GM06990 (cell line): ENCODE measurements around the gene ADGRG1.
A peak's percentile ranks its signal among the peaks of the same experiment; 100 is the strongest.
"Not testable (repeated sequence)": the region's sequence is repeated elsewhere in the genome, so short reads cannot be mapped to it uniquely, and the experiment has no call there.

ENCODE experiments used
- DNase-seq: peaks from one replicate; pipeline ENCODE4 v3.0.0-alpha.2; 2011; ENCODE audit not compliant: insufficient read length; ENCODE audit errors: extremely low read depth
- H3K27me3 ChIP-seq: replicated peaks from 2 replicates; pipeline ENCODE4 v1.6.0; 2011; ENCODE audit warnings: low read length; ENCODE audit not compliant: control insufficient read depth, insufficient read depth
- H3K36me3 ChIP-seq: 2 replicates; pipeline ENCODE4 v1.5.1; 2011; ENCODE audit warnings: low read length; ENCODE audit not compliant: control insufficient read depth, insufficient read depth
- H3K4me3 ChIP-seq: replicated peaks from 2 replicates; pipeline ENCODE4 v1.5.1; 2011; ENCODE audit warnings: low read depth, mild to moderate bottlenecking, control low read depth, low read length
- TF ChIP-seq, protein P1 (sequence below): IDR thresholded peaks from 2 replicates; pipeline ENCODE4 v1.5.1; 2011; ENCODE audit warnings: low read length, control low read depth, mild to moderate bottlenecking, inconsistent platforms; ENCODE audit not compliant: insufficient read depth, poor library complexity, severe bottlenecking

Gene ADGRG1

DNA sequence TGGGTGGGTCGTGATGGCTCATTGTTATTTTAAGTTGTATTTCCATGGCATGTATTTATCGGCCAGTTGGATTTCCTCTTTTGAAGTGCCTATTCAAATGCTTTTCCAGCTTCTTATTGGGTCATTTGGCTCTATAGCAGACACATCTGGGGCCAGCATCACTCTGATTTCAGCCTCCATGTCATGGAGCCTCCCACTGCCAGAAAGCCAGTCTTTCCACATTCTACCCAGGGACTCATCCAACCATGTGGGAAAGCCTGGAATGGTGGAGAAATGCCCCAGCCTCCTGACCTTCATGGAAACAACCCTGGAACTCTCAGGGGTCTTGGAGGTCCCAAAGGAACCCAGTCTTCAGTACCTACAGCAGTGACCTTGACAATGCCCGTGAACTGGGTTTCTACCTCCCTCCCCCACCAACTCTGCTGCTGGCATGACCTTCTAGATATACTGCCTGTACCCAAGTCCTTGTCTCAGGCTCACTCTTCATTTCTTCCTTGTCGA is 33.8 kb upstream of the ADGRG1 start:
- Histone ChIP-seq H3K36me3 (no peaks in the 10 kb centered on the region), H3K4me3 (no peak overlapping the region), H3K27me3 (no peaks in the 10 kb centered on the region; the same call in 1 of the 2 replicates)
- no peak for DNase-seq
- TF ChIP-seq, protein P1, sequence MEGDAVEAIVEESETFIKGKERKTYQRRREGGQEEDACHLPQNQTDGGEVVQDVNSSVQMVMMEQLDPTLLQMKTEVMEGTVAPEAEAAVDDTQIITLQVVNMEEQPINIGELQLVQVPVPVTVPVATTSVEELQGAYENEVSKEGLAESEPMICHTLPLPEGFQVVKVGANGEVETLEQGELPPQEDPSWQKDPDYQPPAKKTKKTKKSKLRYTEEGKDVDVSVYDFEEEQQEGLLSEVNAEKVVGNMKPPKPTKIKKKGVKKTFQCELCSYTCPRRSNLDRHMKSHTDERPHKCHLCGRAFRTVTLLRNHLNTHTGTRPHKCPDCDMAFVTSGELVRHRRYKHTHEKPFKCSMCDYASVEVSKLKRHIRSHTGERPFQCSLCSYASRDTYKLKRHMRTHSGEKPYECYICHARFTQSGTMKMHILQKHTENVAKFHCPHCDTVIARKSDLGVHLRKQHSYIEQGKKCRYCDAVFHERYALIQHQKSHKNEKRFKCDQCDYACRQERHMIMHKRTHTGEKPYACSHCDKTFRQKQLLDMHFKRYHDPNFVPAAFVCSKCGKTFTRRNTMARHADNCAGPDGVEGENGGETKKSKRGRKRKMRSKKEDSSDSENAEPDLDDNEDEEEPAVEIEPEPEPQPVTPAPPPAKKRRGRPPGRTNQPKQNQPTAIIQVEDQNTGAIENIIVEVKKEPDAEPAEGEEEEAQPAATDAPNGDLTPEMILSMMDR: no peak

DNA sequence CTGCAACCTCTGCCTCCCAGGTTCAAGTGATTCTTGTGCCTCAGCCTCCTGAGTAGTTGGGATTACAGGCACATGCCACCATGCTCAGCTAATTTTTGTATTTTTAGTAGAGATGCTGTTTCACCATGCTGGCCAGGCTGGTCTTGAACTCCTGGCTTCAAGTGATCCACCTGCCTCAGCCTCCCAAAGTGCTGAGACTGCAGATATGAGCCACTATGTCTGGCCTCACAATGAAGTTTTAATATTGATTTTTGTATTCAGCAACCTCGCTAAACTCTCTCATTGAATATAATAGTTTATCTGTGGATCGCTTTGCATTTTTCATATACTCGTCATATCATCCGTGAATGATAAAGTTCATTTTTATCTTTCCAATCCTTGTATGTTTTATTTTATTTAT is 32.2 kb upstream of the ADGRG1 start:
- H3K4me3 ChIP-seq, DNase-seq, H3K36me3 ChIP-seq, H3K27me3 ChIP-seq: not testable (repeated sequence)

DNA sequence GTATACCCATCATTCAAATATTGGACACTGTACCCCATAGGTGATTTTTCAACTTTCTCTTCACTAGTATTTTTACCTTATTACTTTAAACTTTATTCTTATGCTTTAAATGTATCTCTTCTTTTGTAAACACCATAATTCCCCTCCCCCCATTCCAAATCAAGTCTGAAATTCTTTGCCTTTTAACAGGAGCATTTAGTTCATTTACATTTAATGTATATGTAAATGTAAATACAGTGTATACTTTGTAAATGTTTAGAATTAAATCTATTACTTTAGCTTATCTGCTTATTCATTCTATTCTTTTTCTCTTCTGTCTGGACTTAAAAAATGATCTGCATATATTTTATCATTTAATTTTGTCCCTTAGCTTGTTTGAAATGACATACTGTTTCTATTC is 30.0 kb upstream of the ADGRG1 start:
- TF ChIP-seq, protein P1: no peak
- no peaks in the 10 kb centered on the region; the same call in 1 of the 2 replicates for H3K27me3 ChIP-seq
- H3K4me3 ChIP-seq: no peak overlapping the region
- H3K36me3 ChIP-seq: no peaks in the 10 kb centered on the region
- DNase-seq: no peak

DNA sequence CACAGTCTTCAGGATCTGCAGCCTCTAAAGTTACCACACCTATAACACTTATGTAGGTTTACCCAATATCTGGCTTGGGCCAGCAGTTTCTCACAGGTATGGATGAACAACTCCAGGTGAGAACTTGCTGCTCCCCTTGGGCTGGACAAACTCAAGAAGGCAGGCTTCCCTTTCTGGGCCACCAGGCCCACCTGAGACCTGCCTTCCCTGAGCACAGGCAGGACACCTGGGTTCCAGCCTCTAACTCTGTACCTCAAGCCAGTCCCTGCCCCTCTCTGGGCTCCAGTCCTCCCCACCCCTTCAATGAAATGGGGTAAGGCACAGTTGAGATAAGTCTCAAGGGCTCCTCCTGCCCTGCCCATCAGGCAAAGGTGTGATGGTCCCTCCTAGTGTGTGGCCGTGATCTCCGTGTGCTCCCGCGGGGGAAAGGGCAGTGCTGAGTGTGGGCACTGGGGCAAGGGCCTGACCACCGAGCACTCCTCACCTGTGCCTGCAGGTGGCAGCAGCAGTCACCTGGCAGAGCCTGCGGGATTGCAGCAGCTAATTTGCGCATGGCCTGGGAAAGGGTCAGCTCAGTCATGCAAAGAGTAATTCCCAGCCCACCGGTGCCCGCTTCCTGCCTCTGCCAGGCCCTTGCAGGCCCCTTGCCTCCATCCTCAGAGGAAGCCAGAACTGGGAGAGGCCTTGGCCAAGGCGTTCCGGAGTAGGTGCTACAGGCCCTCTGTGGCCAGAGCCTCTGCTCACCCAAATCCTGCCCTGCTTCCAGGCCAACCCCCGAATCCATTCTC is 28.2 kb upstream of the ADGRG1 start:
- Histone ChIP-seq H3K4me3 (no peak overlapping the region), H3K27me3 (no peaks in the 10 kb centered on the region), H3K36me3 (no peaks in the 10 kb centered on the region)
- TF ChIP-seq, protein P1: peak; percentile 93
- DNase-seq: peak; percentile 53

DNA sequence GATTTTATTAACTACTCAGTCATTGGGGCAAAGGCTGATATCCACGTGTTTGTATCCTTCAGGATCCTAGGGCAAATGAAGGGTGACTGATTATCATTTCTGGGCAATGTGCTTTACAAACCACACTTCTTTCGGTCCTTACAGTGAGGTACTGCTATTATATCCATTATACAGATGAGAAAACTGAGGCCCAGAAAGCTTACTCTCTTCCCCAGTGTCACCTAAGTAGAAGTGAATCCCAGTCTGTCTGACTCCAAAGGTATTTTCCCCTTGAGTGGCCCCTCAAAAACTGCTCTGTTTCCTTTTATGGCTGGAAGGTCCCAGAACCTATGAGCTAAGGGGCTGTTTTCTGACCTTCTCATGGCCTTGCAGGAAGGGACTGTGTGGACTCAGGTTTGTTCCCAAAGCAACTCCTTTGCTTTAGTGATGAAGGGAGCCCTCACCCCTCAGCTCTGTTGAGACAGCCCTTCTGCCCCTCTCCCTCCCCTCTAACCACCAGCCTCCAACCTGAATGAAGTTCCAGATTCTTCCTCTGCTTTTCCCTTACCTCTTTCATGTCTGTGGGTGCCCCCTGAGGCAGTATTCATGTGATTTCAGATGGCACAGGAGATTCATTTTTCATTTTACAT is 27.4 kb upstream of the ADGRG1 start:
- TF ChIP-seq, protein P1: no peak
- no peaks in the 10 kb centered on the region for H3K27me3 ChIP-seq
- H3K36me3 ChIP-seq: no peaks in the 10 kb centered on the region
- no peak overlapping the region for H3K4me3 ChIP-seq
- no peak for DNase-seq

DNA sequence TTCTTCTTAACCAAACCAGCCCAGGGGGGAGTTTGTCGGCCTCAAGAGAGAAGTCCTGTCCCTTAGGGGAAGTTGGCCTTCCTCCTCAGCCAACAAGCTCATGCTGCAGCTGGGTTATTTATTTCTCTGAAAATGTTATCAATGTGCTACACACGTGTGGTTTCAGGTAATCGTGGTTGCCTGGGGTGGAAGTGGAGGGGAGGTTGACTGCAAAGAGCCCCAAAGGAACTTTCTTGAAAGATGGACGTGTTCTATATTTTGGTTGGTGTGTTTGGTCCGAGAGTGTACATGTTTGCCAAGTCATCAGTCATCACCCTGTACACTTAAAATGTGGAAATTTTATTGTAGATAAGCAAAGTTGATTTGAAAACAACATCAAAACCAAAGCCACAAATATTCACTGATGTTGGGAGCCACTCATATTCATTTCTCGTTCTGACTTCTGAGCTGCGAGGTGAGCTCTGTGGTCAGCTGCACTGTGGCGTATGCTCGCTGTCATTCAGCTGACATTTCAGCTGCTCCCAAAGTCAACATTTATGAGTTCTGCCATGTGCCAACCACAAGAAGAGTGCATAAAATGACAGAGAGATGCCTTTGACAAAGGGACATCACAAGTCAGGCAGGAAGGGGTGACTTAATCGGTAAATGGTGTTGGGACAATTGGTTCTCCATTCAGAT is 26.5 kb upstream of the ADGRG1 start:
- peak; percentile 72 for DNase-seq
- no peaks in the 10 kb centered on the region for H3K36me3 ChIP-seq
- H3K4me3 ChIP-seq: peak overlapping the region; percentile 10; the same call in 1 of the 2 replicates
- TF ChIP-seq, protein P1: no peak
- no peaks in the 10 kb centered on the region for H3K27me3 ChIP-seq
